Neural cell (in vitro differentiated cells): ENCODE measurements around the gene IQSEC2. TPM values are rescaled to one million over a fixed set of nuclear protein-coding genes. Genes with fewer than 3 reads are reported as not detected.

Source experiments
- H2AFZ ChIP-seq: fragments of 200-600, 300-800 bp; sonication (generic), shearing (Covaris generic); 2 replicates; pipeline ENCODE4 v1.6.0; 2014; ENCODE audit warnings: low read depth, mild to moderate bottlenecking, antibody characterized with exemption, low read length, moderate library complexity
- H3F3A ChIP-seq: fragments of 200-600 bp; shearing (Covaris generic); 2 replicates; pipeline ENCODE4 v1.6.1; 2016; ENCODE audit warnings: mild to moderate bottlenecking, moderate library complexity, mixed read lengths, antibody characterized with exemption, low read length; ENCODE audit not compliant: insufficient read depth, poor library complexity, severe bottlenecking
- H3K27ac ChIP-seq: fragments of 200-600, 300-800 bp; sonication (generic), shearing (Covaris generic); 2 replicates; pipeline ENCODE4 v1.5.1; 2014; ENCODE audit warnings: mild to moderate bottlenecking, low read length, moderate library complexity
- H3K27me3 ChIP-seq: fragments of 300-800, 200-600 bp; sonication (generic), shearing (Covaris generic); 2 replicates; pipeline ENCODE4 v1.6.0; 2014; ENCODE audit warnings: mild to moderate bottlenecking, low read depth, low read length, moderate library complexity; ENCODE audit not compliant: insufficient read depth
- H3K36me3 ChIP-seq: fragments of 300-800, 200-600 bp; sonication (generic), shearing (Covaris generic); 2 replicates; pipeline ENCODE4 v1.5.1; 2014; ENCODE audit warnings: mild to moderate bottlenecking, antibody characterized with exemption, low read length, moderate library complexity; ENCODE audit not compliant: insufficient read depth
- H3K4me2 ChIP-seq: fragments of 300-800, 200-600 bp; sonication (generic), shearing (Covaris generic); 2 replicates; pipeline ENCODE4 v1.6.0; 2014; ENCODE audit warnings: mild to moderate bottlenecking, low read length
- H3K4me3 ChIP-seq: fragments of 300-800, 200-600 bp; sonication (generic), shearing (Covaris generic); 2 replicates; pipeline ENCODE4 v1.5.1; 2014; ENCODE audit warnings: mild to moderate bottlenecking, low read length, moderate library complexity
- H3K79me2 ChIP-seq: fragments of 200-600 bp; shearing (Covaris generic); replicated peaks from 2 replicates; pipeline ENCODE4 v1.6.0; 2014; ENCODE audit warnings: mild to moderate bottlenecking, low read length, moderate library complexity; ENCODE audit not compliant: insufficient read depth
- H3K9ac ChIP-seq: fragments of 300-800, 200-600 bp; sonication (generic), shearing (Covaris generic); 2 replicates; pipeline ENCODE4 v1.6.1; 2016; ENCODE audit warnings: mild to moderate bottlenecking, low read length, mixed read lengths
- H3K9me2 ChIP-seq: fragments of 200-600 bp; shearing (Covaris generic); 2 replicates; pipeline ENCODE4 v1.6.1; 2016; ENCODE audit warnings: mild to moderate bottlenecking, low read length, mixed read lengths; ENCODE audit not compliant: insufficient read depth
- H3K9me3 ChIP-seq: fragments of 200-600, 300-800 bp; sonication (generic), shearing (Covaris generic); 2 replicates; pipeline ENCODE4 v1.6.1; 2016; ENCODE audit warnings: mild to moderate bottlenecking, mixed run types, low read length, moderate library complexity, mixed read lengths
- H4K20me1 ChIP-seq: fragments of 200-600 bp; shearing (Covaris generic); 2 replicates; pipeline ENCODE4 v1.6.1; 2016; ENCODE audit warnings: mild to moderate bottlenecking, mixed run types; ENCODE audit not compliant: insufficient read depth
- CTCF ChIP-seq: fragments of 450-650 bp; IDR thresholded peaks from 2 replicates; pipeline ENCODE4 v1.5.1; 2014; ENCODE audit warnings: antibody characterized with exemption, mild to moderate bottlenecking, moderate library complexity; ENCODE audit not compliant: poor library complexity, severe bottlenecking
- EP300 ChIP-seq: fragments of 450-650 bp; conservative IDR thresholded peaks from 2 replicates; pipeline ENCODE4 v1.6.1; 2014; ENCODE audit warnings: antibody characterized with exemption, mild to moderate bottlenecking, moderate library complexity; ENCODE audit not compliant: poor library complexity, severe bottlenecking
- EZH2 ChIP-seq: fragments of 200-600, 300-800 bp; shearing (Covaris generic), sonication (generic); IDR thresholded peaks from 2 replicates; pipeline ENCODE4 v1.6.1; 2014; ENCODE audit warnings: antibody characterized with exemption, low read length, borderline replicate concordance, mild to moderate bottlenecking; ENCODE audit not compliant: insufficient read depth, poor library complexity, severe bottlenecking
- MXI1 ChIP-seq: fragments of 450-650 bp; conservative IDR thresholded peaks from 2 replicates; pipeline ENCODE4 v1.6.1; 2014; ENCODE audit warnings: antibody characterized with exemption, mild to moderate bottlenecking; ENCODE audit not compliant: poor library complexity, severe bottlenecking
- POLR2AphosphoS5 ChIP-seq: IDR thresholded peaks from 2 replicates; pipeline ENCODE4 v1.6.1; 2012
- RAD21 ChIP-seq: fragments of 450-650 bp; conservative IDR thresholded peaks from 2 replicates; pipeline ENCODE4 v1.6.1; 2014; ENCODE audit warnings: antibody characterized with exemption, mild to moderate bottlenecking, moderate library complexity
- REST ChIP-seq: IDR thresholded peaks from 2 replicates; pipeline ENCODE4 v1.6.1; 2012; ENCODE audit warnings: borderline replicate concordance
- SMC3 ChIP-seq: fragments of 450-650 bp; conservative IDR thresholded peaks from 2 replicates; pipeline ENCODE4 v1.6.1; 2014; ENCODE audit warnings: antibody characterized with exemption, mild to moderate bottlenecking, moderate library complexity; ENCODE audit not compliant: poor library complexity
- TAF1 ChIP-seq: IDR thresholded peaks from 2 replicates; pipeline ENCODE4 v1.6.1; 2012; ENCODE audit warnings: low read depth
- polyA plus RNA-seq: library from polyadenylated mRNA; depleted of rRNA; stranded (reverse); fragments of >200 nt; gene quantifications from 2 replicates; pipeline ENCODE4 v1.2.3, GENCODE V29; 2014

IQSEC2 gene
- polyA plus RNA-seq, 1 donor from 2014 or later: 2.4 TPM

GRCh38 chrX:53316111-53316859 lies 34.9 kb upstream of the IQSEC2 start:
- Histone ChIP-seq H3K79me2 (no peaks in the 10 kb centered on the region), H3K9me2 (no peaks in the 10 kb centered on the region), H3K36me3 (no peaks in the 10 kb centered on the region), H3K27me3 (peaks cover 24% of the 10 kb centered on the region), H3K4me2 (no peak overlapping the region), H3K4me3 (no peak overlapping the region), H2AFZ (no peak overlapping the region), H3F3A (no peaks in the 10 kb centered on the region), H4K20me1 (no peaks in the 10 kb centered on the region), H3K9ac (no peak overlapping the region), H3K9me3 (no peaks in the 10 kb centered on the region), H3K27ac (no peak overlapping the region)
- TF ChIP-seq CTCF: no peak
- no peak for TF ChIP-seq EZH2
- no peak for TF ChIP-seq TAF1
- no peak for TF ChIP-seq SMC3
- no peak for TF ChIP-seq POLR2AphosphoS5
- TF ChIP-seq REST: no peak
- no peak for TF ChIP-seq MXI1
- TF ChIP-seq RAD21: no peak
- no peak for TF ChIP-seq EP300

GRCh38 chrX:53313728-53314105 lies 32.3 kb upstream of the IQSEC2 start:
- Histone ChIP-seq H2AFZ (no peak overlapping the region), H3K27me3 (peaks cover 4% of the 10 kb centered on the region), H3F3A (no peaks in the 10 kb centered on the region), H3K27ac (no peak overlapping the region), H3K79me2 (no peaks in the 10 kb centered on the region), H3K4me3 (no peak overlapping the region), H3K4me2 (no peak overlapping the region), H4K20me1 (no peaks in the 10 kb centered on the region), H3K36me3 (no peaks in the 10 kb centered on the region), H3K9ac (no peak overlapping the region), H3K9me2 (no peaks in the 10 kb centered on the region), H3K9me3 (no peaks in the 10 kb centered on the region)
- no peak for TF ChIP-seq RAD21
- no peak for TF ChIP-seq POLR2AphosphoS5
- no peak for TF ChIP-seq TAF1
- TF ChIP-seq EP300: no peak
- TF ChIP-seq EZH2: no peak
- no peak for TF ChIP-seq MXI1
- no peak for TF ChIP-seq SMC3
- no peak for TF ChIP-seq REST
- no peak for TF ChIP-seq CTCF
